ENCODE measurements around the gene H6PD.

The H6PD gene

GRCh38 chr1:9211291-9211811, 23.2 kb upstream of the H6PD start:
- H3K4me2 ChIP-seq = no peak overlapping the region
- no peak overlapping the region for H2AFZ ChIP-seq (ENCODE audit: low read depth)
- H3K4me3 ChIP-seq (IDR thresholded peaks at IDR 0.05; ENCODE audit: insufficient read depth, low read depth, low read length) = no peak overlapping the region
- peaks cover 9% of the 10 kb centered on the region; the same call in 1 of the 2 replicates for H3K27me3 ChIP-seq (ENCODE audit: insufficient read depth, low read depth)
- H4K20me1 ChIP-seq (ENCODE audit: insufficient read depth) = no peaks in the 10 kb centered on the region
- TF ChIP-seq CTCF (conservative IDR thresholded peaks at IDR 0.05; ENCODE audit: low read depth, low read length) = no peak
- H3K27ac ChIP-seq = no peak overlapping the region
- no peaks in the 10 kb centered on the region for H3K4me1 ChIP-seq (ENCODE audit: low read depth, poor library complexity, severe bottlenecking)
- H3K79me2 ChIP-seq (ENCODE audit: insufficient read depth, low read depth) = no peaks in the 10 kb centered on the region
- no peak overlapping the region for H3K9ac ChIP-seq
- H3K36me3 ChIP-seq (ENCODE audit: insufficient read depth) = no peaks in the 10 kb centered on the region

- no peaks in the 10 kb centered on the region for H3K79me2 ChIP-seq (ENCODE audit: insufficient read depth, low read depth)
- H3K36me3 ChIP-seq (ENCODE audit: insufficient read depth) = no peaks in the 10 kb centered on the region
- H4K20me1 ChIP-seq (ENCODE audit: insufficient read depth) = no peaks in the 10 kb centered on the region
- H3K27ac ChIP-seq = no peak overlapping the region
- no peaks in the 10 kb centered on the region for H3K4me1 ChIP-seq (ENCODE audit: low read depth, poor library complexity, severe bottlenecking)
- H3K4me3 ChIP-seq (IDR thresholded peaks at IDR 0.05; ENCODE audit: insufficient read depth, low read depth, low read length) = no peak overlapping the region
- H3K27me3 ChIP-seq (ENCODE audit: insufficient read depth, low read depth) = peaks cover 5% of the 10 kb centered on the region; the same call in 1 of the 2 replicates
- no peak overlapping the region for H2AFZ ChIP-seq (ENCODE audit: low read depth)
- no peak overlapping the region for H3K9ac ChIP-seq
- no peak for TF ChIP-seq CTCF (conservative IDR thresholded peaks at IDR 0.05; ENCODE audit: low read depth, low read length)
- H3K4me2 ChIP-seq = no peak overlapping the region
These were observed 21.8 kb upstream of the H6PD start for GRCh38 chr1:9212735-9213134.

DNA sequence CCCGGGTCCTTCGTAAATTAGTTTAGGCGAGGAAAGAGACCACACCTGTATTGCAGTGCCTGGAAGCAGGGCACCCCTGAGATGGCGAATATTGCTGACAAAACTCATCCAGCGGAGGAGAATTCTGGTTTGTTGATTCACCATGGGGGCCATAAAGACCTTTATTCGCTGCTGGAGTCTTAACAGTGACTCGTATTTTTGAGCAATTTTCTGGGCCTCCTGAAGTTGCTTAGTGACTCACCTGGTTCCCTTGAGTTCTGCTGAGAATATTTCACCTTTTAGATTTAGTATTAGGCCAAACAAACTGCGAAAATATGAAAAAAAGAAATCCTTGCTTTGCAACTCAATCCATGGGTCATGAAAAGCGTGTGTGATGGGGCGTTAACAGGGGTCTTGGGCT, 20.6 kb upstream of the H6PD start:
- no peaks in the 10 kb centered on the region for H3K79me2 ChIP-seq (ENCODE audit: insufficient read depth, low read depth)
- H3K4me1 ChIP-seq (ENCODE audit: low read depth, poor library complexity, severe bottlenecking) = no peaks in the 10 kb centered on the region
- no peak overlapping the region for H3K9ac ChIP-seq
- no peak for TF ChIP-seq CTCF (conservative IDR thresholded peaks at IDR 0.05; ENCODE audit: low read depth, low read length)
- no peaks in the 10 kb centered on the region for H3K27me3 ChIP-seq (ENCODE audit: insufficient read depth, low read depth)
- no peak overlapping the region for H3K4me2 ChIP-seq
- H3K27ac ChIP-seq = no peak overlapping the region
- H2AFZ ChIP-seq (ENCODE audit: low read depth) = no peak overlapping the region
- no peaks in the 10 kb centered on the region for H4K20me1 ChIP-seq (ENCODE audit: insufficient read depth)
- no peak overlapping the region for H3K4me3 ChIP-seq (IDR thresholded peaks at IDR 0.05; ENCODE audit: insufficient read depth, low read depth, low read length)
- H3K36me3 ChIP-seq (ENCODE audit: insufficient read depth) = no peaks in the 10 kb centered on the region

GRCh38 chr1:9218917-9219316, 15.7 kb upstream of the H6PD start:
- Histone ChIP-seq H3K4me3 (IDR thresholded peaks at IDR 0.05; ENCODE audit: insufficient read depth, low read depth, low read length) (no peak overlapping the region), H4K20me1 (ENCODE audit: insufficient read depth) (no peaks in the 10 kb centered on the region)
- no peak for TF ChIP-seq CTCF (conservative IDR thresholded peaks at IDR 0.05; ENCODE audit: low read depth, low read length)

More at GRCh38 chr1:9218917-9219316, 15.7 kb upstream of the H6PD start:
- Histone ChIP-seq H3K9ac (no peak overlapping the region), H2AFZ (ENCODE audit: low read depth) (no peak overlapping the region), H3K4me2 (no peak overlapping the region), H3K36me3 (ENCODE audit: insufficient read depth) (no peaks in the 10 kb centered on the region), H3K27me3 (ENCODE audit: insufficient read depth, low read depth) (no peaks in the 10 kb centered on the region), H3K4me1 (ENCODE audit: low read depth, poor library complexity, severe bottlenecking) (no peaks in the 10 kb centered on the region), H3K79me2 (ENCODE audit: insufficient read depth, low read depth) (no peaks in the 10 kb centered on the region), H3K27ac (no peak overlapping the region)
